Measurements from ENCODE around the gene GMCL1.

The GMCL1 gene

GRCh38 chr2:69829256-69830044, at the start of gene GMCL1:
Gene GMCL1 (plus strand): TSS chr2:69829660. CDS start chr2:69829893, 233 bp downstream.
- H3K36me3 ChIP-seq (ENCODE audit: control insufficient read depth, insufficient read depth, low read length) = no peaks in the 10 kb centered on the region
- H3K4me1 ChIP-seq (ENCODE audit: control insufficient read depth, insufficient read depth, low read length) = 0 out of 2 replicates have a peak, but pooled peaks cover 1% of the 10 kb centered on the region
- peak within 1 kb of the TSS; percentile 99 for H3K4me3 ChIP-seq (ENCODE audit: low read length)
- no peaks in the 10 kb centered on the region for H3K27me3 ChIP-seq (ENCODE audit: control insufficient read depth, insufficient read depth, low read length)
- no peak within 1 kb of the TSS for H3K27ac ChIP-seq (ENCODE audit: low read length)
- DNase-seq (ENCODE audit: low read depth, low spot score) = peak; percentile 92
- no CpG with 5 or more reads among the region's 74 CpGs for WGBS (ENCODE audit: insufficient coverage, insufficient read length)
- H3K9me3 ChIP-seq (ENCODE audit: control insufficient read depth, insufficient read depth, low read length) = no peaks in the 10 kb centered on the region

DNA sequence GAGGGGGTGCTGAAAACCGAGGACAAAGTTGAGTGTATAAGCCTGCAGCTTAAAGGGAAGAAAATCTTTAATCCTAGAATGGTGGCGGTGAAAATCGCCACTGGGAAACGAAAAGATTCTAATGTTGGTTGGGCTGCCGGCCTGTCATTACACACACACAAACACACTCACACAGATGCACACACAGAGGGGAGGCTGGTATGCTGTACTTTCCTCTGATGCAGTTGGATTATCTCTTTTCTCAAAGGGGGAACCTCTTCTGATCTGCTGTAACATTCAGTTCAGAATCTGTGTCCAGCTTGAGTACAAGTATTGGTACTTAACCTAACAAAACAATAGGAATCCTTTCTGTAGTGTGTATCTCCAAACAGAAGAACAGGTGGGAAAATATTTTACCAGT, 48.5 kb upstream of the GMCL1 start:
- peaks cover 6% of the 10 kb centered on the region; the same call in 1 of the 2 replicates for H3K4me1 ChIP-seq (ENCODE audit: control insufficient read depth, insufficient read depth, low read length)

GRCh38 chr2:69781321-69782248, 47.9 kb upstream of the GMCL1 start:
- Histone ChIP-seq H3K4me1 (ENCODE audit: control insufficient read depth, insufficient read depth, low read length) (peaks cover 6% of the 10 kb centered on the region; the same call in 1 of the 2 replicates), H3K27me3 (ENCODE audit: control insufficient read depth, insufficient read depth, low read length) (no peaks in the 10 kb centered on the region), H3K27ac (ENCODE audit: low read length) (no peak overlapping the region), H3K4me3 (ENCODE audit: low read length) (no peak overlapping the region), H3K9me3 (ENCODE audit: control insufficient read depth, insufficient read depth, low read length) (no peaks in the 10 kb centered on the region), H3K36me3 (ENCODE audit: control insufficient read depth, insufficient read depth, low read length) (no peaks in the 10 kb centered on the region)
- no peak for DNase-seq (ENCODE audit: low read depth, low spot score)
- WGBS (ENCODE audit: insufficient coverage, insufficient read length) = no CpG with 5 or more reads among the region's 5 CpGs

More for the DNA sequence above, 48.5 kb upstream of the GMCL1 start:
- no peak overlapping the region for H3K4me3 ChIP-seq (ENCODE audit: low read length)
- no peak overlapping the region for H3K27ac ChIP-seq (ENCODE audit: low read length)
- WGBS (ENCODE audit: insufficient coverage, insufficient read length) = no CpG with 5 or more reads among the region's 5 CpGs
- H3K27me3 ChIP-seq (ENCODE audit: control insufficient read depth, insufficient read depth, low read length) = no peaks in the 10 kb centered on the region
- DNase-seq (ENCODE audit: low read depth, low spot score) = no peak
- H3K9me3 ChIP-seq (ENCODE audit: control insufficient read depth, insufficient read depth, low read length) = no peaks in the 10 kb centered on the region
- H3K36me3 ChIP-seq (ENCODE audit: control insufficient read depth, insufficient read depth, low read length) = no peaks in the 10 kb centered on the region

GRCh38 chr2:69784228-69784627, 45.2 kb upstream of the GMCL1 start:
- Histone ChIP-seq H3K27ac (ENCODE audit: low read length) (no peak overlapping the region), H3K27me3 (ENCODE audit: control insufficient read depth, insufficient read depth, low read length) (no peaks in the 10 kb centered on the region), H3K36me3 (ENCODE audit: control insufficient read depth, insufficient read depth, low read length) (no peaks in the 10 kb centered on the region), H3K4me3 (ENCODE audit: low read length) (no peak overlapping the region), H3K9me3 (ENCODE audit: control insufficient read depth, insufficient read depth, low read length) (no peaks in the 10 kb centered on the region), H3K4me1 (ENCODE audit: control insufficient read depth, insufficient read depth, low read length) (peaks cover 3% of the 10 kb centered on the region; the same call in 1 of the 2 replicates)
- no CpG with 5 or more reads among the region's 5 CpGs for WGBS (ENCODE audit: insufficient coverage, insufficient read length)
- no peak for DNase-seq (ENCODE audit: low read depth, low spot score)

DNA sequence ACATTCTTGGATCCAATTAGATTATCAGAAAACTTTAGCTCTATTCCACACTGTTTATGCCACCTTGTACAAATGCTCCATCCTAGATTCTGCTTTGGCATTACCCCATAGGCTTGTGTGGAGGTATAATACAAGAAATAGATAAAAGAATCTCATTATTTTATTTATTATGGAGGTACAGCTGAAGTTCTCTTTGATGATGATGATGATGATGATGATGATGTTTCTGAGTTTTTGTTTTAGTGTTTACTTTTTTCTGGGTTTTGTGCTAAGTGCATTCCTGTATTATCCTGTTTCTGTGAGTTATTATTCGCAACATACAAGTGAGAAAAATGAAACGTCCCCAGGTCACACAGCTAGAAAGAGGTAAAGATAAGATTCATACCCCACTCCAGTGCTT, 44.1 kb upstream of the GMCL1 start:
- Histone ChIP-seq H3K27ac (ENCODE audit: low read length) (no peak overlapping the region), H3K4me3 (ENCODE audit: low read length) (no peak overlapping the region), H3K9me3 (ENCODE audit: control insufficient read depth, insufficient read depth, low read length) (no peaks in the 10 kb centered on the region), H3K4me1 (ENCODE audit: control insufficient read depth, insufficient read depth, low read length) (peaks cover 4% of the 10 kb centered on the region; the same call in 1 of the 2 replicates), H3K27me3 (ENCODE audit: control insufficient read depth, insufficient read depth, low read length) (no peaks in the 10 kb centered on the region), H3K36me3 (ENCODE audit: control insufficient read depth, insufficient read depth, low read length) (no peaks in the 10 kb centered on the region)
- no CpG with 5 or more reads among the region's 2 CpGs for WGBS (ENCODE audit: insufficient coverage, insufficient read length)
- no peak for DNase-seq (ENCODE audit: low read depth, low spot score)

GRCh38 chr2:69786052-69786560, 43.4 kb upstream of the GMCL1 start:
- no peaks in the 10 kb centered on the region for H3K9me3 ChIP-seq (ENCODE audit: control insufficient read depth, insufficient read depth, low read length)
- no peak overlapping the region for H3K27ac ChIP-seq (ENCODE audit: low read length)
- no peaks in the 10 kb centered on the region for H3K36me3 ChIP-seq (ENCODE audit: control insufficient read depth, insufficient read depth, low read length)
- no peak overlapping the region for H3K4me3 ChIP-seq (ENCODE audit: low read length)
- peaks cover 4% of the 10 kb centered on the region; the same call in 1 of the 2 replicates for H3K4me1 ChIP-seq (ENCODE audit: control insufficient read depth, insufficient read depth, low read length)
- no peak for DNase-seq (ENCODE audit: low read depth, low spot score)
- H3K27me3 ChIP-seq (ENCODE audit: control insufficient read depth, insufficient read depth, low read length) = no peaks in the 10 kb centered on the region
- no CpG with 5 or more reads among the region's 4 CpGs for WGBS (ENCODE audit: insufficient coverage, insufficient read length)

GRCh38 chr2:69789175-69789721, 40.2 kb upstream of the GMCL1 start:
- 0 out of 2 replicates have a peak, but pooled peaks cover 1% of the 10 kb centered on the region for H3K4me1 ChIP-seq (ENCODE audit: control insufficient read depth, insufficient read depth, low read length)
- H3K4me3 ChIP-seq (ENCODE audit: low read length) = no peak overlapping the region
- H3K9me3 ChIP-seq (ENCODE audit: control insufficient read depth, insufficient read depth, low read length) = no peaks in the 10 kb centered on the region
- WGBS (ENCODE audit: insufficient coverage, insufficient read length) = no CpG with 5 or more reads among the region's 7 CpGs
- no peak overlapping the region for H3K27ac ChIP-seq (ENCODE audit: low read length)
- H3K36me3 ChIP-seq (ENCODE audit: control insufficient read depth, insufficient read depth, low read length) = no peaks in the 10 kb centered on the region
- DNase-seq (ENCODE audit: low read depth, low spot score) = no peak
- no peaks in the 10 kb centered on the region for H3K27me3 ChIP-seq (ENCODE audit: control insufficient read depth, insufficient read depth, low read length)

DNA sequence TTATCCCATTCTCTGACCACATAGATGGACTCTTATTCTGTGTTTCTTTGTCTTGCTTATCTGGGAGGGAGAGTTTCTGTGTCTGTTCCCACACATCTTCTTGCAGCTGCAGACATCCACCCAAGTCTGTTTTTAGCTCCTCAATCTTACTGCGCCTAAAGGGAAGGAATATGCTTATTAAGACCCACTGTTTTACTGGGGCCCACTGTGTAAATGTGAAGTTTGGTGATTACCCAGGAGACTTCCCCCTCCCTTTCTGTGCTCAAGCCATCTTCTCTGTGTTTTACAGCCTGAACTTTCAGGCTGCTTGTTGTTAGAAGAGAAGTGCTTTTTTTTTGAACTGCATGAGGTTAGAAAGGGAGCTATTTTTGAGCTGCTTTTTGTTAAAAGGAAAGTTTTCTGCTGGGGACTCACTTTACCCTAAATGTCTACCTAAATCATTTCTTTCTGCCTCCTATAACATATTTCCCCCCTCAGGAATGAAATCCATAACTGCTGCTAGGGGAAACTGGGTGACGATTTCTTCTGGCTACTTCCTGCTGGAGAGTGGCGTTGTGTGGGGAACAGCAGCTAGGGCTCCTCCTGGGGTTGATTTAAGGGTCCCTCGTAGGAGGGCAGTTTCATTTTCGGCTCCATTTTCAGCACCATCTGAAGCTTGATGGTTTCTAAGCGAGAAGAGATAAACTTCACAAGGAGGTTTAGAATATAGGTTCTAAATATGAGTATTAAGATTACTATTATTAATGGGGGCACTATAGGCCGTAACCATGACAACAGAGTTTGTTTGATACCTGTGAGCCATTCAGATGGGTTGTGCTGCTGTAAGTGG, 39.5 kb upstream of the GMCL1 start:
- no peaks in the 10 kb centered on the region for H3K9me3 ChIP-seq (ENCODE audit: control insufficient read depth, insufficient read depth, low read length)
- no peaks in the 10 kb centered on the region for H3K27me3 ChIP-seq (ENCODE audit: control insufficient read depth, insufficient read depth, low read length)
- no peak overlapping the region for H3K27ac ChIP-seq (ENCODE audit: low read length)
- H3K4me1 ChIP-seq (ENCODE audit: control insufficient read depth, insufficient read depth, low read length) = 0 out of 2 replicates have a peak, but pooled peaks cover 1% of the 10 kb centered on the region
- no CpG with 5 or more reads among the region's 7 CpGs for WGBS (ENCODE audit: insufficient coverage, insufficient read length)
- H3K36me3 ChIP-seq (ENCODE audit: control insufficient read depth, insufficient read depth, low read length) = no peaks in the 10 kb centered on the region
- DNase-seq (ENCODE audit: low read depth, low spot score) = no peak
- no peak overlapping the region for H3K4me3 ChIP-seq (ENCODE audit: low read length)

DNA sequence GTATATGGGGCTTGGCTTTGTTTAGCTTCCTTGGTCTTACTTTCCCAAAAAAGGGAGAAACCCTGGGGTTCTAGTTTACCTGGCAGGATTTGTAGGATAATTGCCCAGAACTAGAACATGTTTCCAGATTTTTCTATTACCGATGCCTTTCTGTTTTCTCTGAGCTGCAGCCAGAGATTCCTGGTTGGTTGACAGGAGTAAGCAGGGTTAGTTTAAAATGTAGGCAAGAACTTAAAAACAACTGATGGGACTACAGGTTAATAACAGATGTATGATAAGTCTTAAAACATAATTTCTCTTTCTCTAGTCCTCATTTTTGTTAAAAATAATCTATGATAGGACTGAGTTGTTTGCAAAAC, 38.9 kb upstream of the GMCL1 start:
- no CpG with 5 or more reads among the region's 1 CpG for WGBS (ENCODE audit: insufficient coverage, insufficient read length)
- H3K27ac ChIP-seq (ENCODE audit: low read length) = no peak overlapping the region
- no peaks in the 10 kb centered on the region for H3K9me3 ChIP-seq (ENCODE audit: control insufficient read depth, insufficient read depth, low read length)
- H3K4me1 ChIP-seq (ENCODE audit: control insufficient read depth, insufficient read depth, low read length) = 0 out of 2 replicates have a peak, but pooled peaks cover 1% of the 10 kb centered on the region
- H3K36me3 ChIP-seq (ENCODE audit: control insufficient read depth, insufficient read depth, low read length) = no peaks in the 10 kb centered on the region
- DNase-seq (ENCODE audit: low read depth, low spot score) = no peak
- H3K4me3 ChIP-seq (ENCODE audit: low read length) = no peak overlapping the region
- no peaks in the 10 kb centered on the region for H3K27me3 ChIP-seq (ENCODE audit: control insufficient read depth, insufficient read depth, low read length)
